GM18517 (cell line): ENCODE data around the gene MCCC1.

Experiments
- ATAC-seq: cut with Tn5 transposase; IDR thresholded peaks from one replicate; pipeline ENCODE4 v1.9.1; 2021; ENCODE audit warnings: mild to moderate bottlenecking, moderate library complexity; ENCODE audit not compliant: unreplicated experiment

Gene MCCC1

GRCh38 chr3:183058351-183058750 is 40.9 kb downstream of the MCCC1 start:
- ATAC-seq, result no peak

- ATAC-seq, result no peak
Observed at GRCh38 chr3:183050706-183051105, 48.6 kb downstream of the MCCC1 start.

GRCh38 chr3:183046883-183047282 is 52.4 kb downstream of the MCCC1 start:
- ATAC-seq, result no peak

- peak; percentile 95 for ATAC-seq
Observed at GRCh38 chr3:183044547-183045229, 54.6 kb downstream of the MCCC1 start.

- ATAC-seq, result no peak
Observed at GRCh38 chr3:183038757-183039156, 60.5 kb downstream of the MCCC1 start.

- ATAC-seq, result no peak
Observed at GRCh38 chr3:183038221-183038620, 61.1 kb downstream of the MCCC1 start.

- ATAC-seq, result no peak
Observed at GRCh38 chr3:183033746-183034145, 65.5 kb downstream of the MCCC1 start.

GRCh38 chr3:183032880-183033555 is 66.3 kb downstream of the MCCC1 start:
- no peak for ATAC-seq

GRCh38 chr3:183031826-183032225 is 67.5 kb downstream of the MCCC1 start:
- no peak for ATAC-seq

GRCh38 chr3:183028416-183028815 is 70.9 kb downstream of the MCCC1 start:
- no peak for ATAC-seq

GRCh38 chr3:183027276-183027675 is 72.0 kb downstream of the MCCC1 start:
- no peak for ATAC-seq

GRCh38 chr3:183022936-183023516 is 76.3 kb downstream of the MCCC1 start:
- ATAC-seq, result no peak

- no peak for ATAC-seq
Observed at GRCh38 chr3:183018421-183019192, 80.7 kb downstream of the MCCC1 start.

GRCh38 chr3:183015185-183015584 is 84.1 kb downstream of the MCCC1 start:
- no peak for ATAC-seq

GRCh38 chr3:183013856-183014255 is 85.4 kb downstream of the MCCC1 start:
- ATAC-seq, result no peak

- ATAC-seq, result no peak
Observed at GRCh38 chr3:183013074-183013473, 86.2 kb downstream of the MCCC1 start.

- ATAC-seq, result no peak
Observed at GRCh38 chr3:183008800-183009199, 90.5 kb downstream of the MCCC1 start.

- ATAC-seq, result no peak
Observed at GRCh38 chr3:183008303-183008702, 91.0 kb downstream of the MCCC1 start.

GRCh38 chr3:183006396-183007002 is 92.8 kb downstream of the MCCC1 start:
- ATAC-seq, result no peak

- no peak for ATAC-seq
Observed at GRCh38 chr3:182999767-183000166, 99.5 kb downstream of the MCCC1 start.
